D721Med (cell line): ENCODE data around the gene SHLD1.

Experiments used
- DNase-seq: peaks from one replicate; pipeline ENCODE4 v3.0.0; 2011; ENCODE audit warnings: low spot score; ENCODE audit not compliant: insufficient read length
- FAIRE-seq: peaks from 2 replicates; lab custom pipeline; 2011; peaks lifted over from hg19 to GRCh38; lab: Jason Lieb, UNC
- TF ChIP-seq, protein P1 (sequence below): IDR thresholded peaks from 2 replicates; pipeline ENCODE4 v1.5.1; 2012; ENCODE audit warnings: mild to moderate bottlenecking, control low read depth; ENCODE audit not compliant: insufficient read depth; ENCODE audit errors: missing control alignments

Gene SHLD1

DNA sequence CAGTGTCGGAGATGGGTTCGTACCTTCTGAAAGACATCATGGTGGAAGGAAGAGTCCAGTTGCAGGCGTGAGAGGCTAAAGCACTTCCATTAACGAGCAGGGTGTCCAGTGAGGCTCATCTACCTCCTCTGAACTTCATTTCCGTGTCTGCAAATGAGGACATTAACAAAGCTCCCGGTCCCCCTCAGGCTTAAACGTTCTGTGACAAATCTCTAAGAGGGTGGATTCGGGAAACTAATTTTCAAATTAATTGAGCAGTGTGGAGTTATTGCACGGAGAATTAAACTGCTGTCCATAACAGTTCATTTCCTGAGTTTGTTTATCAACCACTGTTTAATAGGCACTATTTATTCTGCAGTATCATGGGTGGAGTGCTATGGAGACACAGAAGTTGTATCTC lies 132.0 kb downstream of the SHLD1 start:
- TF ChIP-seq, protein P1, sequence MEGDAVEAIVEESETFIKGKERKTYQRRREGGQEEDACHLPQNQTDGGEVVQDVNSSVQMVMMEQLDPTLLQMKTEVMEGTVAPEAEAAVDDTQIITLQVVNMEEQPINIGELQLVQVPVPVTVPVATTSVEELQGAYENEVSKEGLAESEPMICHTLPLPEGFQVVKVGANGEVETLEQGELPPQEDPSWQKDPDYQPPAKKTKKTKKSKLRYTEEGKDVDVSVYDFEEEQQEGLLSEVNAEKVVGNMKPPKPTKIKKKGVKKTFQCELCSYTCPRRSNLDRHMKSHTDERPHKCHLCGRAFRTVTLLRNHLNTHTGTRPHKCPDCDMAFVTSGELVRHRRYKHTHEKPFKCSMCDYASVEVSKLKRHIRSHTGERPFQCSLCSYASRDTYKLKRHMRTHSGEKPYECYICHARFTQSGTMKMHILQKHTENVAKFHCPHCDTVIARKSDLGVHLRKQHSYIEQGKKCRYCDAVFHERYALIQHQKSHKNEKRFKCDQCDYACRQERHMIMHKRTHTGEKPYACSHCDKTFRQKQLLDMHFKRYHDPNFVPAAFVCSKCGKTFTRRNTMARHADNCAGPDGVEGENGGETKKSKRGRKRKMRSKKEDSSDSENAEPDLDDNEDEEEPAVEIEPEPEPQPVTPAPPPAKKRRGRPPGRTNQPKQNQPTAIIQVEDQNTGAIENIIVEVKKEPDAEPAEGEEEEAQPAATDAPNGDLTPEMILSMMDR, result no peak
- DNase-seq, result no peak
- FAIRE-seq, result no peak

DNA sequence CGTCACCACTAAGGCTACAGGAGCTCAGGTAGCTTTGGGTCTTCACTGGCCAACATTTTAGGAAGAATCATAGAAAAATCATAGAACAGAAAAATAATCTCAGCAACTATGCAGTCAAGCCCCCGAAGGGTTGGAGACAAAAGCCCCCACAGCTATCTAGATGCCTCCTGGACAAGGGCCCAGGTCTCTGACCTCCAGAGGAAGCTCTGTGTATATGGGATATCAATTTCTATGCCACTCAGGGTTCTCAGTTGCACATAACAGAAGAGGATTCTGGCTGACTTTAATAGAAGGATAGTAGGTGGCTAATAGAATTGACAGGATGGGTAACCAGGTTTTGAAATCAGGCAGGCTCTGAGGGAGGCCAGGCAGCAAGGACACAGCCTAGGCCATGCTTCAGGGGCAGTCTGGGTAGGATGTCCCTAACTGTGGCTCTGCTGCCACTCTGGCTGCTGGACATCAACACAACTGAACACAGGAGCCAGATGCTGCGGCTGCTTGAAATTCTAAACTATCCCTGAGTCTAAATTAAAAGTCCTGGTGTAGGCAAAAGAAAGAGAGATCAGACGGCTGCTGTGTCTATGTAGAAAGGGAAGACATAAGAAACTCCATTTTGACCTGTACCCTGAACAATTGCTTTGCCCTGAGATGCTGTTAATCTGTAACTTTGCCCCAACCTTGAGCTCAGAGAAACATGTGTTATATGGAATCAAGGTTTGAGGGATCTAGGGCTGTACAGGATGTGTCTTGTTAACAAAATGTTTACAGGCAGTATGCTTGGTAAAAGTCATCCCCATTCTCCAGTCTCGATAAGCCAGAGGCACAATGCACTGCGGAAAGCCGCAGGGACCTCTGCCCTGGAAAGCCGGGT lies 134.5 kb downstream of the SHLD1 start:
- FAIRE-seq (no peak), DNase-seq (no peak)
- TF ChIP-seq, protein P1, result no peak

DNA sequence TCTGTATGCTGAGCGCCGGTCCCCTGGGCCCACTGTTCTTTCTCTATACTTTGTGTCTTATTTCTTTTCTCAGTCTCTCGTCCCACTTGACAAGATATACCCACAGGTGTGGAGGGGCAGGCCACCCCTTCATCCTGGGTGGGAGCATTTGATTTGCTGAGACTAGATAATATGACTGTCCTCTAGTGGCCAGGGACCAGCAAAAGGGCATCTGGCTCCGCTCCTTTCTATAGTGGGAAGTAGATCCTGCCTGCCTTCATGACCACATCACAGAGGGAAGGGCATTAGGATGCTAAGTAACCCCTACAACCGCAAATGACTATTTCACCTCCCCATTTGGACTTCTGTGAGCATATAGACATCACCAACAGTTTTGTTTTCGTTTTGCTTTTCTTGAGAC lies 135.7 kb downstream of the SHLD1 start:
- TF ChIP-seq, protein P1, result peak; percentile 42
- FAIRE-seq (no peak), DNase-seq (no peak)

DNA sequence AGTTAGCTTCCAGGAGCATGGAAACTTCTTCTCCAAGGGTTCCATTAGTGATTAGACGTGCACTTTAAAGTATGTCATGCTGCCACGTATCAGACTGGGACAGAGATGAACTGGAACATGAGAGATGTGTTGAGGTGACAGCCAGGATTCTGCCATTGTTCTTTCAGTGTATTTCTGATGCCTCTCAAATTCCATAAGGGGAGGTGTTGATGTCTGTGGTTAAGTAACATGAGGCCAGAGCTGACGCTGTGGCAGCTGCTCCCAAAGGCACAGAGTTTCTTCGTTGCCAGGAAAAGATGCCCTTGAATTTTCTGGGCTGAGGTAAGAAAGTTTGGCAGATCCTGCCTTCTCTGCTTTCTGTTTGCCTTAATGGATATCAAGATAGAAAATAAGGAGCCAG lies 136.6 kb downstream of the SHLD1 start:
- TF ChIP-seq, protein P1, result no peak
- FAIRE-seq (no peak), DNase-seq (no peak)

DNA sequence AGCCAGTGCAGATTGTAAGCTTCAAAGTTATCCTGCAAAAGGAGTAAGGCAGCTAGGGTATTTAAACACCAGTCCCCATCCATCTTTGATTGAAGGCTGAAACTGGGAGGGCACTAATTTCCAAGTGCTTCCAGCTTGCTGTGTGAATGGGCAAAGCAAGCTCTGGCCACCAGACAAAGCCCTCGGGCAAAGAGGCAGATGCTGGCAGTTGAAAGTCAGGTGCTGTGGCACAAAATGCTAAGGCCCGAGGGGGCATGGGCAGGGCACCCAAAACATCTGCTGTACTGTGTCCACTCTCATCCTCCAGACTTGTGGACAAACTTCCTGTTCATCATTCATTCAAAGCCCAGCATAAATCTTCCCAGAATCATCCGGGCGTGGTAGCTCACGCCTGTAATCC lies 137.2 kb downstream of the SHLD1 start:
- FAIRE-seq, result no peak
- TF ChIP-seq, protein P1, result no peak
- DNase-seq, result no peak

DNA sequence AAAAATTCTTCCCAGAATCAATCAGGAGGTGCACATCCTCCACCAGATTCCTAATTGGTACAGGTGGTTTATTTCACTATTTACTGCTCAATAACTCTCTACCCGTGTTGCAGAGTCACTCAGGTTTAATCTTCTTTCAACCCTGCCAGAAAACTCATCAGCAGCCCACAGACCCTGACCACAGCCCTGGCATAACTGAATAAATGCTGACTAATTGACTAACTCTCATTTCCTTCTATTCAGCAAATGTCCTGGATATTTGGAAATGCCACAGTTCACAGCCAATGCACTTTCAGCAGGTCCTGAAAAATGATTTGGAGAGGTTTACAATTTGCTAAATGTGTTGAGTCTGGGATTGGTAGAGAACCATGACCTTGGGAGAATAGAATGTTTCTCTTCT lies 137.8 kb downstream of the SHLD1 start:
- FAIRE-seq (no peak), DNase-seq (no peak)
- TF ChIP-seq, protein P1, result no peak
